HFFc6 (cell line): Measurements from ENCODE around the gene POLR2A. TPM values are rescaled to one million over a fixed set of nuclear protein-coding genes. Genes with fewer than 3 reads are reported as not detected.
"Not testable (repeated sequence)": the region's sequence is repeated elsewhere in the genome, so short reads cannot be mapped to it uniquely, and the experiment has no call there.

Experiments
- DNase-seq: peaks from one replicate; pipeline ENCODE4 v3.0.0-alpha.2; 2018
- H3K27ac Mint-ChIP-seq: 2 replicates; pipeline ENCODE4 v1.8.0; 2020; ENCODE audit warnings: mild to moderate bottlenecking, mixed read lengths
- H3K27me3 Mint-ChIP-seq: 2 replicates; pipeline ENCODE4 v1.8.0; 2021; ENCODE audit warnings: mild to moderate bottlenecking, moderate library complexity, mixed read lengths; ENCODE audit not compliant: insufficient read depth
- H3K36me3 Mint-ChIP-seq: 2 replicates; pipeline ENCODE4 v1.8.0; 2021; ENCODE audit warnings: low read depth, mixed read lengths
- H3K4me1 Mint-ChIP-seq: 2 replicates; pipeline ENCODE4 v1.8.0; 2020; ENCODE audit warnings: low read depth, mixed read lengths
- H3K4me3 Mint-ChIP-seq: 2 replicates; pipeline ENCODE4 v1.8.0; 2020; ENCODE audit warnings: mild to moderate bottlenecking, moderate library complexity, mixed read lengths
- H3K9me3 Mint-ChIP-seq: 2 replicates; pipeline ENCODE4 v1.8.0; 2020; ENCODE audit warnings: mild to moderate bottlenecking, mixed read lengths
- CTCF ChIP-seq: fragments of 200-600 bp; sonication (generic); IDR thresholded peaks from 2 replicates; pipeline ENCODE4 v1.5.0; 2021; ENCODE audit warnings: antibody characterized with exemption, mild to moderate bottlenecking
- total RNA-seq, 6 experiments: library from RNA; stranded (reverse); fragmentation: NEBNext Ultra II Directional; extraction: Animal tissue kit (Norgen Biotek cat#: 25700); gene quantifications; 2 replicates in 1 of 6; 3 replicates in 5 of 6; pipeline ENCODE4 v1.2.3, GENCODE V29; 2021

The POLR2A gene
- total RNA-seq, 6 experiments from 2014 or later: 111 to 127 (median 118) TPM

- H3K27ac Mint-ChIP-seq: peak overlapping the region; percentile 3; the same call in 1 of the 2 replicates
- no peaks in the 10 kb centered on the region for H3K9me3 Mint-ChIP-seq
- DNase-seq: no peak
- peaks cover 11% of the 10 kb centered on the region for H3K4me1 Mint-ChIP-seq
- H3K36me3 Mint-ChIP-seq: peaks cover 4% of the 10 kb centered on the region; the same call in 1 of the 2 replicates
- H3K27me3 Mint-ChIP-seq: peaks cover 2% of the 10 kb centered on the region
- no peak overlapping the region for H3K4me3 Mint-ChIP-seq
- TF ChIP-seq CTCF: no peak
Observed at GRCh38 chr17:7468290-7468689, 15.9 kb upstream of the POLR2A start.

GRCh38 chr17:7468804-7469389 lies 15.3 kb upstream of the POLR2A start:
- H3K27me3 Mint-ChIP-seq: no peaks in the 10 kb centered on the region; the same call in none of the 2 replicates
- peaks cover 11% of the 10 kb centered on the region for H3K4me1 Mint-ChIP-seq
- no peak overlapping the region for H3K4me3 Mint-ChIP-seq
- no peak for DNase-seq
- peaks cover 4% of the 10 kb centered on the region; the same call in 1 of the 2 replicates for H3K36me3 Mint-ChIP-seq
- H3K27ac Mint-ChIP-seq: peak overlapping the region; percentile 3; the same call in 1 of the 2 replicates
- no peak for TF ChIP-seq CTCF
- H3K9me3 Mint-ChIP-seq: no peaks in the 10 kb centered on the region

GRCh38 chr17:7469843-7470242 lies 14.3 kb upstream of the POLR2A start:
- H3K4me1 Mint-ChIP-seq: peaks cover 11% of the 10 kb centered on the region
- H3K4me3 Mint-ChIP-seq, H3K9me3 Mint-ChIP-seq, H3K27ac Mint-ChIP-seq, H3K27me3 Mint-ChIP-seq, DNase-seq, H3K36me3 Mint-ChIP-seq: not testable (repeated sequence)

- not testable (repeated sequence) for H3K27ac Mint-ChIP-seq, H3K9me3 Mint-ChIP-seq, H3K36me3 Mint-ChIP-seq, DNase-seq, H3K27me3 Mint-ChIP-seq, H3K4me3 Mint-ChIP-seq
- peaks cover 12% of the 10 kb centered on the region for H3K4me1 Mint-ChIP-seq
Observed at GRCh38 chr17:7470457-7470973, 13.7 kb upstream of the POLR2A start.

GRCh38 chr17:7471729-7472128 lies 12.4 kb upstream of the POLR2A start:
- TF ChIP-seq CTCF: no peak
- Mint-ChIP-seq H3K9me3 (no peaks in the 10 kb centered on the region), H3K27ac (no peak overlapping the region; the same call in 1 of the 2 replicates), H3K4me1 (peaks cover 20% of the 10 kb centered on the region), H3K36me3 (peaks cover 8% of the 10 kb centered on the region), H3K27me3 (peaks cover 6% of the 10 kb centered on the region), H3K4me3 (no peak overlapping the region)
- DNase-seq: no peak

- not testable (repeated sequence) for H3K27me3 Mint-ChIP-seq, H3K4me3 Mint-ChIP-seq, DNase-seq, H3K27ac Mint-ChIP-seq, H3K36me3 Mint-ChIP-seq, H3K9me3 Mint-ChIP-seq
- H3K4me1 Mint-ChIP-seq: peaks cover 33% of the 10 kb centered on the region
Observed at GRCh38 chr17:7474767-7475166, 9.4 kb upstream of the POLR2A start.

- peaks cover 8% of the 10 kb centered on the region for H3K36me3 Mint-ChIP-seq
- peak overlapping the region; percentile 96 for H3K27ac Mint-ChIP-seq
- no peaks in the 10 kb centered on the region for H3K9me3 Mint-ChIP-seq
- no peak for TF ChIP-seq CTCF
- peak; percentile 35 for DNase-seq
- H3K27me3 Mint-ChIP-seq: peaks cover 6% of the 10 kb centered on the region
- peak overlapping the region; percentile 96 for H3K4me3 Mint-ChIP-seq
- H3K4me1 Mint-ChIP-seq: peaks cover 45% of the 10 kb centered on the region
Observed at GRCh38 chr17:7475764-7476422, 8.3 kb upstream of the POLR2A start.
